Neuronal stem cell (in vitro differentiated cells): Measurements from ENCODE around the gene SYCE1.

Experiments
- DNase-seq: peaks from one replicate; pipeline ENCODE4 v3.0.0-alpha.2; 2013; ENCODE audit warnings: low spot score
- H2AFZ ChIP-seq: one replicate; pipeline ENCODE4 v1.6.1; 2013; ENCODE audit warnings: mild to moderate bottlenecking, low read length, inconsistent platforms
- H2AK5ac ChIP-seq: 2 replicates; pipeline ENCODE4 v1.6.1; 2013; ENCODE audit warnings: low read depth, mild to moderate bottlenecking, inconsistent platforms, low read length, moderate library complexity, mixed read lengths
- H2BK120ac ChIP-seq: 2 replicates; pipeline ENCODE4 v1.6.1; 2013; ENCODE audit warnings: low read depth, mild to moderate bottlenecking, inconsistent platforms, low read length, moderate library complexity, mixed read lengths
- H2BK12ac ChIP-seq: one replicate; pipeline ENCODE4 v1.6.1; 2013; ENCODE audit warnings: low read length, inconsistent platforms
- H2BK15ac ChIP-seq: 2 replicates; pipeline ENCODE4 v1.6.1; 2013; ENCODE audit warnings: mild to moderate bottlenecking, low read length, inconsistent platforms, mixed read lengths
- H2BK5ac ChIP-seq: one replicate; pipeline ENCODE4 v1.6.1; 2013; ENCODE audit warnings: inconsistent platforms, mild to moderate bottlenecking, low read length, moderate library complexity
- H3K14ac ChIP-seq: one replicate; pipeline ENCODE4 v1.6.1; 2013; ENCODE audit warnings: low read length, inconsistent platforms
- H3K18ac ChIP-seq: 2 replicates; pipeline ENCODE4 v1.6.1; 2013; ENCODE audit warnings: low read length, inconsistent platforms
- H3K23ac ChIP-seq: 2 replicates; pipeline ENCODE4 v1.6.1; 2013; ENCODE audit warnings: low read depth, mild to moderate bottlenecking, mixed read lengths, low read length, inconsistent platforms; ENCODE audit not compliant: poor library complexity
- H3K27ac ChIP-seq: replicated peaks from 3 replicates; pipeline ENCODE4 v1.5.1; 2013; ENCODE audit warnings: low read length, inconsistent platforms
- H3K27me3 ChIP-seq, 3 experiments: 2 replicates each; pipeline ENCODE4 v1.6.1; 2013; ENCODE audit warnings: low read length in 3 of 3, mild to moderate bottlenecking in 2 of 3, inconsistent platforms in 1 of 3, low read depth in 1 of 3, mixed read lengths in 1 of 3, moderate library complexity in 1 of 3; ENCODE audit not compliant: control insufficient read depth in 3 of 3, insufficient read depth in 3 of 3
- H3K36me3 ChIP-seq, 2 donors: replicated peaks in 1 of 2; 2 replicates each; pipeline ENCODE4 v1.6.1; 2013; ENCODE audit warnings: low read length in 2 of 2; ENCODE audit not compliant: control insufficient read depth in 2 of 2, insufficient read depth in 2 of 2
- H3K4ac ChIP-seq: 2 replicates; pipeline ENCODE4 v1.6.1; 2013; ENCODE audit warnings: inconsistent platforms, mild to moderate bottlenecking, low read length, moderate library complexity
- H3K4me1 ChIP-seq, 2 donors: 1 replicate in 1 of 2; 2 replicates in 1 of 2; pipeline ENCODE4 v1.6.1; 2013; ENCODE audit warnings: low read length in 2 of 2, low read depth in 1 of 2; ENCODE audit not compliant: control insufficient read depth in 2 of 2, insufficient read depth in 1 of 2
- H3K4me2 ChIP-seq: one replicate; pipeline ENCODE4 v1.6.1; 2013; ENCODE audit warnings: mild to moderate bottlenecking, low read length, inconsistent platforms; ENCODE audit not compliant: insufficient read depth, poor library complexity, severe bottlenecking
- H3K4me3 ChIP-seq, 2 donors: 2 replicates each; pipeline ENCODE4 v1.5.1; 2013; ENCODE audit warnings: low read length in 2 of 2, mild to moderate bottlenecking in 2 of 2, inconsistent platforms in 1 of 2, moderate library complexity in 1 of 2
- H3K79me1 ChIP-seq: one replicate; pipeline ENCODE4 v1.6.1; 2013; ENCODE audit warnings: low read depth, mild to moderate bottlenecking, inconsistent platforms, low read length, moderate library complexity
- H3K9ac ChIP-seq: one replicate; pipeline ENCODE4 v1.6.1; 2013; ENCODE audit warnings: mild to moderate bottlenecking, low read depth, low read length, inconsistent platforms; ENCODE audit not compliant: poor library complexity
- H3K9me3 ChIP-seq, 2 donors: replicated peaks in 1 of 2; 2 replicates each; pipeline versions ENCODE3 to v1.6.1; 2013; ENCODE audit warnings: low read length in 2 of 2, mild to moderate bottlenecking in 2 of 2, inconsistent platforms in 1 of 2, low read depth in 1 of 2, mixed read lengths in 1 of 2, moderate library complexity in 1 of 2; ENCODE audit not compliant: control insufficient read depth in 2 of 2, insufficient read depth in 1 of 2
- H4K8ac ChIP-seq: one replicate; pipeline ENCODE4 v1.6.1; 2013; ENCODE audit warnings: low read depth, mild to moderate bottlenecking, inconsistent platforms, low read length, moderate library complexity
- H4K91ac ChIP-seq: one replicate; pipeline ENCODE4 v1.6.1; 2013; ENCODE audit warnings: low read length, low read depth, mild to moderate bottlenecking, inconsistent platforms; ENCODE audit not compliant: poor library complexity
- WGBS, 2 donors: extraction: QIAGEN DNeasy Blood & Tissue Kit; methylation state at CpG; one replicate each; pipeline ENCODE4 v1.1.7; 2013; ENCODE audit warnings: missing lambda C conversion rate in 2 of 2, mixed read lengths in 1 of 2; ENCODE audit not compliant: insufficient read length in 2 of 2, insufficient replicate concordance in 1 of 2; ENCODE audit errors: extremely low coverage in 2 of 2; 5-methylcytosine and 5-hydroxymethylcytosine counted together

SYCE1 gene

DNA sequence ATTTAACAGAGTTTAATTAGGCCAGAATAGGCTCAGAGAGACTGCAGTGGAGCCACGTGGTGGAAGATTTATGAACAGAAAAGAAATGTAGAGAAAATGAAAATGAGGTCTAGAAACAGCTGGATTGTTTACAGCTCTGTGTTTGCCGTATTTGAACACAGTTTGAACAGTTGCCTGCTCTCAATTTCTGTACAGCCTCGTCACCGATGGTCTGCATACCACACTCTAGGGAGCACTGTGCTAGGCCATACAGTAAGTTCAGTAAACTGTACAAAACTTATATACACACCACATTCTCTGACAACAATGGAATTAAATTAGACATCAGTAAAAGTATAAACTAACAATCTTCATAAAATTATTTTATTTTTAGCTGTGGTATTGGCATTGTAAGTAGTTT is 49.3 kb downstream of the SYCE1 start:
- H3K4ac ChIP-seq = no peak overlapping the region
- no peaks in the 10 kb centered on the region for H3K4me1 ChIP-seq
- H4K8ac ChIP-seq = no peak overlapping the region
- peaks cover 0 to 32% (median 0%) of the 10 kb centered on the region in 3 experiments for H3K27me3 ChIP-seq
- H4K91ac ChIP-seq = no peak overlapping the region
- no peak overlapping the region for H3K4me2 ChIP-seq
- H3K14ac ChIP-seq = no peak overlapping the region
- no peak overlapping the region for H3K23ac ChIP-seq
- no peak overlapping the region for H3K9ac ChIP-seq
- peaks cover 0 to 12% of the 10 kb centered on the region in 2 donors for H3K9me3 ChIP-seq
- no peak for DNase-seq
- no peak overlapping the region for H3K18ac ChIP-seq
- no peak overlapping the region for H2BK12ac ChIP-seq
- WGBS, 2 donors = no CpG with 5 or more reads among the region's 4 CpGs
- H3K4me3 ChIP-seq = no peak overlapping the region
- no peak overlapping the region for H2BK5ac ChIP-seq
- no peak overlapping the region for H2BK120ac ChIP-seq
- H2AK5ac ChIP-seq = no peak overlapping the region
- H3K27ac ChIP-seq = no peak overlapping the region
- H2BK15ac ChIP-seq = no peak overlapping the region
- no peak overlapping the region for H2AFZ ChIP-seq
- no peaks in the 10 kb centered on the region for H3K36me3 ChIP-seq
- H3K79me1 ChIP-seq = no peaks in the 10 kb centered on the region

DNA sequence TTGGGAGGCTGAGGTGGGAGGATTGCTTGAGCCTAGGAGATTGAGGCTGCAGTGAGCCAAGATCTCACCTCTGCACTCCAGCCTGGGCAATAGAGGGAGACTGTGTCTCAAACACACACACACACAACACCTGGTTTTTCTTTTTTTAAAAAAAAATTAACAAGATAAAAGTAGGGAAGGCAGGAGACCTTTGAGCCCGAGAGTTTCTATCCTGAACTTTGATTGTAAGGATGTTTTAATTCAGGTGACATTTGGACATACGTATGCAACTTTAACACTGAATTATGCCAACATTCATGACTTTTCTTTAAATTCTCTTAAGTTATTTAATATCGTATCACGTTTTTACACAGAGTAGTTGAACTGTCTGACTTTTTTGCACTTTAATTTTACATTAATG is 49.9 kb downstream of the SYCE1 start:
- Histone ChIP-seq H4K8ac (no peak overlapping the region), H3K27me3 (peaks cover 0 to 32% (median 0%) of the 10 kb centered on the region in 3 experiments), H3K4me3 (no peak overlapping the region), H4K91ac (no peak overlapping the region), H3K27ac (no peak overlapping the region), H3K9me3 (peaks cover 0 to 9% of the 10 kb centered on the region in 2 donors), H3K36me3 (no peaks in the 10 kb centered on the region), H2BK15ac (no peak overlapping the region), H2AFZ (no peak overlapping the region), H2BK5ac (no peak overlapping the region), H3K14ac (no peak overlapping the region), H3K18ac (no peak overlapping the region), H3K79me1 (no peaks in the 10 kb centered on the region), H2BK12ac (no peak overlapping the region), H3K4me1 (no peaks in the 10 kb centered on the region), H3K23ac (no peak overlapping the region), H2BK120ac (no peak overlapping the region), H3K9ac (no peak overlapping the region), H3K4me2 (no peak overlapping the region), H3K4ac (no peak overlapping the region), H2AK5ac (no peak overlapping the region)
- no CpG with 5 or more reads among the region's 4 CpGs for WGBS, 2 donors
- DNase-seq = no peak

GRCh38 chr10:133511907-133512528 is 53.4 kb downstream of the SYCE1 start:
- Histone ChIP-seq H3K27ac (no peak overlapping the region), H4K8ac (no peak overlapping the region), H3K4ac (no peak overlapping the region), H3K9me3 (peaks cover 0 to 12% of the 10 kb centered on the region in 2 donors), H3K27me3 (peaks cover 0 to 25% (median 0%) of the 10 kb centered on the region in 3 experiments), H2BK120ac (no peak overlapping the region), H3K36me3 (no peaks in the 10 kb centered on the region), H3K9ac (no peak overlapping the region), H4K91ac (no peak overlapping the region), H2BK12ac (no peak overlapping the region), H2BK15ac (no peak overlapping the region), H2AK5ac (no peak overlapping the region), H3K18ac (no peak overlapping the region), H3K4me1 (no peaks in the 10 kb centered on the region), H3K4me3 (no peak overlapping the region), H3K4me2 (no peak overlapping the region), H3K14ac (no peak overlapping the region), H2BK5ac (no peak overlapping the region), H3K23ac (no peak overlapping the region), H3K79me1 (no peaks in the 10 kb centered on the region), H2AFZ (no peak overlapping the region)
- no CpG with 5 or more reads among the region's 4 CpGs for WGBS, 2 donors
- DNase-seq = no peak

GRCh38 chr10:133511408-133511807 is 54.0 kb downstream of the SYCE1 start:
- H3K36me3 ChIP-seq = no peaks in the 10 kb centered on the region
- no peak overlapping the region for H2BK120ac ChIP-seq
- no peak overlapping the region for H2BK15ac ChIP-seq
- peaks cover 0 to 20% (median 0%) of the 10 kb centered on the region in 3 experiments for H3K27me3 ChIP-seq
- no peak overlapping the region for H3K4me3 ChIP-seq
- H3K9ac ChIP-seq = no peak overlapping the region
- H3K4me1 ChIP-seq = no peaks in the 10 kb centered on the region
- no peak overlapping the region for H2BK5ac ChIP-seq
- H3K79me1 ChIP-seq = no peaks in the 10 kb centered on the region
- no peak overlapping the region for H3K4ac ChIP-seq
- H2AK5ac ChIP-seq = no peak overlapping the region
- no peak overlapping the region for H4K91ac ChIP-seq
- no peak overlapping the region for H2BK12ac ChIP-seq
- no peak overlapping the region for H3K18ac ChIP-seq
- H3K9me3 ChIP-seq = peaks cover 0 to 15% of the 10 kb centered on the region in 2 donors
- no peak overlapping the region for H3K27ac ChIP-seq
- no CpG with 5 or more reads among the region's 4 CpGs for WGBS, 2 donors
- no peak overlapping the region for H3K23ac ChIP-seq
- DNase-seq = no peak
- no peak overlapping the region for H2AFZ ChIP-seq
- no peak overlapping the region for H3K4me2 ChIP-seq
- no peak overlapping the region for H4K8ac ChIP-seq
- no peak overlapping the region for H3K14ac ChIP-seq
